Measurements from ENCODE around the gene LRP1-AS. TPM values are rescaled to one million over a fixed set of nuclear protein-coding genes. Genes with fewer than 3 reads are reported as not detected.

LRP1-AS gene
- total RNA-seq, 1 experiment from 2014 or later = not detected

- TF ChIP-seq CTCF (IDR thresholded peaks at IDR 0.05) (no peak), ZNF396 (CRISPR knock-in tag; IDR thresholded peaks at IDR 0.05; ENCODE audit: borderline replicate concordance) (no peak), ZNF423 (CRISPR knock-in tag; IDR thresholded peaks at IDR 0.05) (no peak), CREM (CRISPR knock-in tag; IDR thresholded peaks at IDR 0.05) (no peak)
- TF ChIP-seq, protein P1, sequence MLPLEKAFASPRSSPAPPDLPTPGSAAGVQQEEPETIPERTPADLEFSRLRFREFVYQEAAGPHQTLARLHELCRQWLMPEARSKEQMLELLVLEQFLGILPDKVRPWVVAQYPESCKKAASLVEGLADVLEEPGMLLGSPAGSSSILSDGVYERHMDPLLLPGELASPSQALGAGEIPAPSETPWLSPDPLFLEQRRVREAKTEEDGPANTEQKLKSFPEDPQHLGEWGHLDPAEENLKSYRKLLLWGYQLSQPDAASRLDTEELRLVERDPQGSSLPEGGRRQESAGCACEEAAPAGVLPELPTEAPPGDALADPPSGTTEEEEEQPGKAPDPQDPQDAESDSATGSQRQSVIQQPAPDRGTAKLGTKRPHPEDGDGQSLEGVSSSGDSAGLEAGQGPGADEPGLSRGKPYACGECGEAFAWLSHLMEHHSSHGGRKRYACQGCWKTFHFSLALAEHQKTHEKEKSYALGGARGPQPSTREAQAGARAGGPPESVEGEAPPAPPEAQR (CRISPR knock-in tag; IDR thresholded peaks at IDR 0.05) = no peak
- TF ChIP-seq, protein P2, sequence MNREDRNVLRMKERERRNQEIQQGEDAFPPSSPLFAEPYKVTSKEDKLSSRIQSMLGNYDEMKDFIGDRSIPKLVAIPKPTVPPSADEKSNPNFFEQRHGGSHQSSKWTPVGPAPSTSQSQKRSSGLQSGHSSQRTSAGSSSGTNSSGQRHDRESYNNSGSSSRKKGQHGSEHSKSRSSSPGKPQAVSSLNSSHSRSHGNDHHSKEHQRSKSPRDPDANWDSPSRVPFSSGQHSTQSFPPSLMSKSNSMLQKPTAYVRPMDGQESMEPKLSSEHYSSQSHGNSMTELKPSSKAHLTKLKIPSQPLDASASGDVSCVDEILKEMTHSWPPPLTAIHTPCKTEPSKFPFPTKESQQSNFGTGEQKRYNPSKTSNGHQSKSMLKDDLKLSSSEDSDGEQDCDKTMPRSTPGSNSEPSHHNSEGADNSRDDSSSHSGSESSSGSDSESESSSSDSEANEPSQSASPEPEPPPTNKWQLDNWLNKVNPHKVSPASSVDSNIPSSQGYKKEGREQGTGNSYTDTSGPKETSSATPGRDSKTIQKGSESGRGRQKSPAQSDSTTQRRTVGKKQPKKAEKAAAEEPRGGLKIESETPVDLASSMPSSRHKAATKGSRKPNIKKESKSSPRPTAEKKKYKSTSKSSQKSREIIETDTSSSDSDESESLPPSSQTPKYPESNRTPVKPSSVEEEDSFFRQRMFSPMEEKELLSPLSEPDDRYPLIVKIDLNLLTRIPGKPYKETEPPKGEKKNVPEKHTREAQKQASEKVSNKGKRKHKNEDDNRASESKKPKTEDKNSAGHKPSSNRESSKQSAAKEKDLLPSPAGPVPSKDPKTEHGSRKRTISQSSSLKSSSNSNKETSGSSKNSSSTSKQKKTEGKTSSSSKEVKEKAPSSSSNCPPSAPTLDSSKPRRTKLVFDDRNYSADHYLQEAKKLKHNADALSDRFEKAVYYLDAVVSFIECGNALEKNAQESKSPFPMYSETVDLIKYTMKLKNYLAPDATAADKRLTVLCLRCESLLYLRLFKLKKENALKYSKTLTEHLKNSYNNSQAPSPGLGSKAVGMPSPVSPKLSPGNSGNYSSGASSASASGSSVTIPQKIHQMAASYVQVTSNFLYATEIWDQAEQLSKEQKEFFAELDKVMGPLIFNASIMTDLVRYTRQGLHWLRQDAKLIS (CRISPR knock-in tag; IDR thresholded peaks at IDR 0.05; ENCODE audit: borderline replicate concordance) = no peak
- TF ChIP-seq, protein P3, sequence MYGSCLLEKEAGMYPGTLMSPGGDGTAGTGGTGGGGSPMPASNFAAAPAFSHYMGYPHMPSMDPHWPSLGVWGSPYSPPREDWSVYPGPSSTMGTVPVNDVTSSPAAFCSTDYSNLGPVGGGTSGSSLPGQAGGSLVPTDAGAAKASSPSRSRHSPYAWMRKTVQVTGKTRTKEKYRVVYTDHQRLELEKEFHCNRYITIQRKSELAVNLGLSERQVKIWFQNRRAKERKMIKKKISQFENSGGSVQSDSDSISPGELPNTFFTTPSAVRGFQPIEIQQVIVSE (CRISPR knock-in tag; IDR thresholded peaks at IDR 0.05; ENCODE audit: borderline replicate concordance) = no peak
- TF ChIP-seq, protein P4, sequence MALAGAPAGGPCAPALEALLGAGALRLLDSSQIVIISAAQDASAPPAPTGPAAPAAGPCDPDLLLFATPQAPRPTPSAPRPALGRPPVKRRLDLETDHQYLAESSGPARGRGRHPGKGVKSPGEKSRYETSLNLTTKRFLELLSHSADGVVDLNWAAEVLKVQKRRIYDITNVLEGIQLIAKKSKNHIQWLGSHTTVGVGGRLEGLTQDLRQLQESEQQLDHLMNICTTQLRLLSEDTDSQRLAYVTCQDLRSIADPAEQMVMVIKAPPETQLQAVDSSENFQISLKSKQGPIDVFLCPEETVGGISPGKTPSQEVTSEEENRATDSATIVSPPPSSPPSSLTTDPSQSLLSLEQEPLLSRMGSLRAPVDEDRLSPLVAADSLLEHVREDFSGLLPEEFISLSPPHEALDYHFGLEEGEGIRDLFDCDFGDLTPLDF (CRISPR knock-in tag; IDR thresholded peaks at IDR 0.05) = no peak
These were observed 47.7 kb downstream of the LRP1-AS start (continued) for GRCh38 chr12:57099766-57100165.

- ChIA-PET POLR2A (interaction anchor here (1.4 kb wide), 1 partner anchor 12 kb away, joined by 4 read pairs; the partner anchor contains the start of gene STAT6), CTCF (interaction anchor here (0.7 to 6.5 kb wide), 5 partner anchors 12 to 84 kb away, joined by 3 to 46 read pairs (median 3); partner anchors contain the start of gene STAT6)
- H3K36me3 Mint-ChIP-seq = peaks cover 33% of the 10 kb centered on the region
- H3K27ac Mint-ChIP-seq = no peak overlapping the region
- no peaks in the 10 kb centered on the region for H3K27me3 Mint-ChIP-seq (ENCODE audit: low read depth)
- no peak overlapping the region for H3K4me3 Mint-ChIP-seq
- no peaks in the 10 kb centered on the region for H3K9me3 Mint-ChIP-seq
- DNase-seq (ENCODE audit: low spot score) (no peak), ATAC-seq (no peak)
- peaks cover 13% of the 10 kb centered on the region for H3K4me1 Mint-ChIP-seq
- TF ChIP-seq MAX (CRISPR knock-in tag; IDR thresholded peaks at IDR 0.05) (no peak), ZNF263 (CRISPR knock-in tag; IDR thresholded peaks at IDR 0.05; ENCODE audit: low read depth) (no peak), NR3C1 (CRISPR knock-in tag; conservative IDR thresholded peaks at IDR 0.05; ENCODE audit: low read depth) (no peak), ERG (CRISPR knock-in tag; IDR thresholded peaks at IDR 0.05) (no peak), ZNF232 (CRISPR knock-in tag; IDR thresholded peaks at IDR 0.05) (no peak), AR (CRISPR knock-in tag; IDR thresholded peaks at IDR 0.05) (no peak), OVOL2 (CRISPR knock-in tag; IDR thresholded peaks at IDR 0.05; ENCODE audit: borderline replicate concordance) (no peak), MYBL2 (CRISPR knock-in tag; IDR thresholded peaks at IDR 0.05) (no peak), HMGXB4 (CRISPR knock-in tag; IDR thresholded peaks at IDR 0.05) (no peak)
These were observed 48.2 kb downstream of the LRP1-AS start for GRCh38 chr12:57099047-57099714.

Data from WTC11 (cell line).